Neural crest cell (in vitro differentiated cells): Measurements from ENCODE around the gene SLC35F6. TPM values are rescaled to one million over a fixed set of nuclear protein-coding genes. Genes with fewer than 3 reads are reported as not detected.
A peak's percentile ranks its signal among the peaks of the same experiment; 100 is the strongest.
"Not testable (repeated sequence)": the region's sequence is repeated elsewhere in the genome, so short reads cannot be mapped to it uniquely, and the experiment has no call there.

Source experiments
- DNase-seq: peaks from one replicate; pipeline ENCODE4 v3.0.0; 2021; ENCODE audit warnings: low read depth, mixed read lengths, low spot score
- H3K27ac Mint-ChIP-seq: one replicate; pipeline ENCODE4 v1.8.0; 2021; ENCODE audit warnings: mild to moderate bottlenecking, mixed read lengths; ENCODE audit not compliant: unreplicated experiment
- H3K27me3 Mint-ChIP-seq: 2 replicates; pipeline ENCODE4 v1.8.0; 2021; ENCODE audit warnings: low read depth, mild to moderate bottlenecking, mixed read lengths
- H3K36me3 Mint-ChIP-seq: 2 replicates; pipeline ENCODE4 v1.8.0; 2021; ENCODE audit warnings: low read depth, mild to moderate bottlenecking, mixed read lengths
- H3K4me1 Mint-ChIP-seq: 2 replicates; pipeline ENCODE4 v1.8.0; 2021; ENCODE audit warnings: mixed read lengths
- H3K4me3 Mint-ChIP-seq: one replicate; pipeline ENCODE4 v1.8.0; 2021; ENCODE audit warnings: mild to moderate bottlenecking, mixed read lengths
- H3K9me3 Mint-ChIP-seq: 2 replicates; pipeline ENCODE4 v1.8.0; 2021; ENCODE audit warnings: mixed read lengths
- total RNA-seq: library from RNA; stranded (reverse); gene quantifications from 2 replicates; pipeline ENCODE4 v1.2.1, GENCODE V29; 2021
- TF ChIP-seq, protein P1 (sequence below): fragments of 200-600 bp; sonication (generic); conservative IDR thresholded peaks from 2 replicates; pipeline ENCODE4 v1.5.0; 2021; ENCODE audit warnings: antibody characterized with exemption, mild to moderate bottlenecking

The SLC35F6 gene
- total RNA-seq, 1 donor from 2014 or later: 30.6 TPM

DNA sequence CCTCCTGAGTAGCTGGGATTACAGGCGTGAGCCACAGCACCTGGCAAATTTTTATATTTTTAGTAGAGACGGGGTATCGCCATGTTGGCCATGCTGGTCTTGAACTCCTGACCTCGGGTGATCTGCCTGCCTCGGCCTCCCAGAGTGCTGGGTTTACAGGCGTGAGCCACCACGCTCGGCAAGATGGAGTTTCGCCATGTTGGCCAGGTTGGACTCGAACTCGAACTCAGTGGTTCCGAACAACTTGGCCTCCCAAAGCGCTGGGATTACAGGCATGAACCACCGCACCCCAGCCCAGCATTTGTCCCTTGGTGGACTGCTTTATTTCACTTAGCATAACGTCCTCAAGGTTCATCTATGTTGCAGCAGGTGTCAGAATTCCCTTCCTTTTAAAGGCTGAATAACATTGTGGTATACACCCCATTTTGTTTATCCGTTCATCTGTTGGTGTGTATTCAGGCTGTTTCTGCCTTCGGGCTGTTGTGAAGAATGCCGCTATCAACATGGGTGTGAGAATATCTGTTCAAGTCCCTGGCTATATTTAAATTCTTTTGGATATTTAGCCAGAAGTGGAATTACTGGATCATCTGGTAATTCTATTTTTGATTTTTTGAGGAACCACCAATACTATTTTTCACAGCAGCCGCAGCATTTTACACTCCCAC, 20.6 kb downstream of the SLC35F6 start:
- Mint-ChIP-seq H3K4me3 (peak overlapping the region; percentile 94), H3K27me3 (no peaks in the 10 kb centered on the region), H3K4me1 (peaks cover 39% of the 10 kb centered on the region), H3K27ac (peak overlapping the region; percentile 96), H3K9me3 (peaks cover 9% of the 10 kb centered on the region), H3K36me3 (peaks cover 16% of the 10 kb centered on the region)
- TF ChIP-seq, protein P1, sequence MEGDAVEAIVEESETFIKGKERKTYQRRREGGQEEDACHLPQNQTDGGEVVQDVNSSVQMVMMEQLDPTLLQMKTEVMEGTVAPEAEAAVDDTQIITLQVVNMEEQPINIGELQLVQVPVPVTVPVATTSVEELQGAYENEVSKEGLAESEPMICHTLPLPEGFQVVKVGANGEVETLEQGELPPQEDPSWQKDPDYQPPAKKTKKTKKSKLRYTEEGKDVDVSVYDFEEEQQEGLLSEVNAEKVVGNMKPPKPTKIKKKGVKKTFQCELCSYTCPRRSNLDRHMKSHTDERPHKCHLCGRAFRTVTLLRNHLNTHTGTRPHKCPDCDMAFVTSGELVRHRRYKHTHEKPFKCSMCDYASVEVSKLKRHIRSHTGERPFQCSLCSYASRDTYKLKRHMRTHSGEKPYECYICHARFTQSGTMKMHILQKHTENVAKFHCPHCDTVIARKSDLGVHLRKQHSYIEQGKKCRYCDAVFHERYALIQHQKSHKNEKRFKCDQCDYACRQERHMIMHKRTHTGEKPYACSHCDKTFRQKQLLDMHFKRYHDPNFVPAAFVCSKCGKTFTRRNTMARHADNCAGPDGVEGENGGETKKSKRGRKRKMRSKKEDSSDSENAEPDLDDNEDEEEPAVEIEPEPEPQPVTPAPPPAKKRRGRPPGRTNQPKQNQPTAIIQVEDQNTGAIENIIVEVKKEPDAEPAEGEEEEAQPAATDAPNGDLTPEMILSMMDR: no peak
- no peak for DNase-seq

- Mint-ChIP-seq H3K4me1 (peaks cover 42% of the 10 kb centered on the region), H3K27me3 (no peaks in the 10 kb centered on the region), H3K36me3 (peaks cover 20% of the 10 kb centered on the region), H3K27ac (peak within 1 kb of the TSS; percentile 96), H3K4me3 (peak within 1 kb of the TSS; percentile 96), H3K9me3 (peaks cover 11% of the 10 kb centered on the region)
- TF ChIP-seq, protein P1: peak; percentile 24
- DNase-seq: peak; percentile 92
Observed at GRCh38 chr2:26785431-26786206, 21.5 kb downstream of the SLC35F6 start, which contains the start of gene CENPA. CENPA (plus strand) TSS chr2:26786056; CDS start chr2:26786197, 141 bp downstream.

DNA sequence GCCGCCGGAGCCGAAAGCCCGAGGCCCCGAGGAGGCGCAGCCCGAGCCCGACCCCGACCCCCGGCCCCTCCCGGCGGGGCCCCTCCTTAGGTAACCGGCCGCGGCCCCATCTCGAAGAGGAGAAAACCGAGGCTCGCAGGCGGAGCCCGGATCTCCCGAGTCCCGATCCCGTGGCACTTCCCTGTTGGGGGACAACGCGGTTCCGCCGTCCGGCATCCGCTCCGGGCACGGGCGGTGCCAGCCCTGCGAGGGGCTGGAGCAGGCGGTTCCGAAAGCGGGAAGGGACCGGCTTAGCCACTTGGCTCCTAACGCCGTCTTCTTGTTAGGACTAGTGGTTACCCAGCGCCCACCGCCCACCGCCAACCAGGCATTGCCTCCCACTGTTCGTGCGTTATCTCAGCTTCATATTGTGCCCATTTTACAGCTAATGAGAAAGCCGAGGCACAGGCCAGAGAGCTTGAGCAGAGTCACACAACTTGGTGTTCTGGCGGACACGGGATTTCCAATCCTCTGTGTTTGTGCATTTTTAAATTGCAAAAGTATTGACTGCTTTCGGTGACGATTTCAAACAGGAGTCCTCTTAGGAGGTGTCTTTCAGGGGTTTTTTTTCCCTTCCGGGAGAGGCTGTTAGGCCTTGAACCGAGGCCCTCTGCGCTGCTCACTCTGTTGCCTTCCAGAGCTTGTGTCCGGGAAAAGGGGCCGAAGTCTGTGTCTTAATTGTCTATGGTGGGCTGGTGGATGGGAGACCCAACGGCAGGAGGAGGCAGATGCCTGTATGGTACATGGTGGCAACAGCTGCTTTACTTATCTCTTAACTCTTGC, 22.3 kb downstream of the SLC35F6 start:
- H3K4me3 Mint-ChIP-seq: peak overlapping the region; percentile 96
- H3K27me3 Mint-ChIP-seq: no peaks in the 10 kb centered on the region
- DNase-seq: no peak
- no peak overlapping the region for H3K27ac Mint-ChIP-seq
- TF ChIP-seq, protein P1: no peak
- peaks cover 25% of the 10 kb centered on the region for H3K36me3 Mint-ChIP-seq
- H3K4me1 Mint-ChIP-seq: peaks cover 42% of the 10 kb centered on the region
- peaks cover 15% of the 10 kb centered on the region for H3K9me3 Mint-ChIP-seq

GRCh38 chr2:26792720-26793119, 28.6 kb downstream of the SLC35F6 start:
- Mint-ChIP-seq H3K9me3 (peaks cover 12% of the 10 kb centered on the region), H3K27ac (peak overlapping the region; percentile 59), H3K4me3 (no peak overlapping the region), H3K27me3 (no peaks in the 10 kb centered on the region), H3K36me3 (peaks cover 52% of the 10 kb centered on the region), H3K4me1 (peaks cover 33% of the 10 kb centered on the region)
- no peak for DNase-seq
- TF ChIP-seq, protein P1: no peak

- peaks cover 50% of the 10 kb centered on the region for H3K36me3 Mint-ChIP-seq
- H3K9me3 Mint-ChIP-seq: peaks cover 12% of the 10 kb centered on the region
- TF ChIP-seq, protein P1: no peak
- peaks cover 25% of the 10 kb centered on the region for H3K4me1 Mint-ChIP-seq
- no peaks in the 10 kb centered on the region for H3K27me3 Mint-ChIP-seq
- no peak for DNase-seq
- no peak overlapping the region for H3K27ac Mint-ChIP-seq
- H3K4me3 Mint-ChIP-seq: no peak overlapping the region
Observed at GRCh38 chr2:26793518-26793917, 29.4 kb downstream of the SLC35F6 start.

- not testable (repeated sequence) for H3K27me3 Mint-ChIP-seq, H3K27ac Mint-ChIP-seq, DNase-seq, H3K9me3 Mint-ChIP-seq, H3K4me3 Mint-ChIP-seq
- Mint-ChIP-seq H3K4me1 (peaks cover 11% of the 10 kb centered on the region), H3K36me3 (peaks cover 39% of the 10 kb centered on the region)
Observed at GRCh38 chr2:26795135-26795534, 31.1 kb downstream of the SLC35F6 start.
